Measurements from ENCODE around the gene RUVBL2. TPM values are rescaled to one million over a fixed set of nuclear protein-coding genes. Genes with fewer than 3 reads are reported as not detected.
"Not testable (repeated sequence)": the region's sequence is repeated elsewhere in the genome, so short reads cannot be mapped to it uniquely, and the experiment has no call there.

The RUVBL2 gene
- total RNA-seq, 1 experiment from 2014 or later: 130 TPM

- H3K79me1 ChIP-seq (ENCODE audit: insufficient read depth, low read depth, low read length, poor library complexity, severe bottlenecking); H2BK120ac ChIP-seq (ENCODE audit: low read depth, low read length, poor library complexity, severe bottlenecking); H4K91ac ChIP-seq (ENCODE audit: insufficient read length, low read depth, low read length); H3K56ac ChIP-seq (ENCODE audit: insufficient read length, low read depth, low read length); H2BK20ac ChIP-seq (ENCODE audit: low read depth, low read length, poor library complexity, severe bottlenecking); H4K8ac ChIP-seq (replicated peaks; ENCODE audit: insufficient read length, low read depth, low read length); H4K5ac ChIP-seq (ENCODE audit: insufficient read length, low read depth, low read length); DNase-seq; H3K27ac ChIP-seq (ENCODE audit: insufficient read length, low read depth, low read length); H3K18ac ChIP-seq (ENCODE audit: insufficient read length, low read depth, low read length); H2BK12ac ChIP-seq (ENCODE audit: insufficient read length, low read depth, low read length); H3K27ac Mint-ChIP-seq; H2BK5ac ChIP-seq (ENCODE audit: insufficient read length, low read length); H3T11ph ChIP-seq (ENCODE audit: low read length); H3K9me3 Mint-ChIP-seq; H3K9ac ChIP-seq (ENCODE audit: extremely low read depth, insufficient read length, low read length); H2BK15ac ChIP-seq (ENCODE audit: low read depth, low read length); H3K9me3 ChIP-seq (ENCODE audit: control insufficient read depth, low read depth, low read length); H3K14ac ChIP-seq (ENCODE audit: insufficient read depth, low read length); H3K4me2 ChIP-seq (ENCODE audit: insufficient read depth, insufficient read length, low read length); H3K4ac ChIP-seq (ENCODE audit: low read depth, low read length); H2AFZ ChIP-seq (ENCODE audit: low read length); H2AK5ac ChIP-seq (ENCODE audit: insufficient read length, low read length); H3K79me2 ChIP-seq (ENCODE audit: insufficient read depth, low read length); H4K20me1 ChIP-seq (ENCODE audit: control insufficient read depth, insufficient read depth, insufficient read length); H3K36me3 Mint-ChIP-seq (ENCODE audit: insufficient read depth in 1 of 3, low read depth in 3 of 3); H3K4me3 Mint-ChIP-seq; H3K23ac ChIP-seq (ENCODE audit: insufficient read length, low read depth, low read length); H3K4me1 ChIP-seq (ENCODE audit: insufficient read depth, low read length); H3K27me3 ChIP-seq (ENCODE audit: insufficient read depth, low read length); H3K23me2 ChIP-seq (ENCODE audit: insufficient read length, low read depth, low read length, poor library complexity, severe bottlenecking): not testable (repeated sequence)
- no CpG with 5 or more reads among the region's 4 CpGs for WGBS (ENCODE audit: extremely low coverage, insufficient read length, low lambda C conversion rate)
- peaks cover 0 to 14% of the 10 kb centered on the region in 2 experiments; a peak in 2 of 4 replicates for H3K4me1 Mint-ChIP-seq
- peaks cover 36% of the 10 kb centered on the region for H3K27me3 Mint-ChIP-seq (ENCODE audit: low read depth)
Measured at GRCh38 chr19:49049834-49050233, 56.1 kb downstream of the RUVBL2 start.

- not testable (repeated sequence) for H3K9me3 ChIP-seq (ENCODE audit: control insufficient read depth, low read depth, low read length); H2BK12ac ChIP-seq (ENCODE audit: insufficient read length, low read depth, low read length); DNase-seq; H3K36me3 Mint-ChIP-seq (ENCODE audit: insufficient read depth in 1 of 3, low read depth in 3 of 3); H2BK5ac ChIP-seq (ENCODE audit: insufficient read length, low read length); H3K9me3 Mint-ChIP-seq; H2BK15ac ChIP-seq (ENCODE audit: low read depth, low read length); H3K14ac ChIP-seq (ENCODE audit: insufficient read depth, low read length); H3K23ac ChIP-seq (ENCODE audit: insufficient read length, low read depth, low read length); H2BK20ac ChIP-seq (ENCODE audit: low read depth, low read length, poor library complexity, severe bottlenecking); H4K91ac ChIP-seq (ENCODE audit: insufficient read length, low read depth, low read length); H3K4me3 Mint-ChIP-seq; H3K56ac ChIP-seq (ENCODE audit: insufficient read length, low read depth, low read length); H3K9ac ChIP-seq (ENCODE audit: extremely low read depth, insufficient read length, low read length); H3T11ph ChIP-seq (ENCODE audit: low read length); H2BK120ac ChIP-seq (ENCODE audit: low read depth, low read length, poor library complexity, severe bottlenecking); H3K4me2 ChIP-seq (ENCODE audit: insufficient read depth, insufficient read length, low read length); H3K4ac ChIP-seq (ENCODE audit: low read depth, low read length); H3K4me1 ChIP-seq (ENCODE audit: insufficient read depth, low read length); H4K5ac ChIP-seq (ENCODE audit: insufficient read length, low read depth, low read length); H4K20me1 ChIP-seq (ENCODE audit: control insufficient read depth, insufficient read depth, insufficient read length); H3K79me1 ChIP-seq (ENCODE audit: insufficient read depth, low read depth, low read length, poor library complexity, severe bottlenecking); H2AFZ ChIP-seq (ENCODE audit: low read length); H3K27ac Mint-ChIP-seq; H3K27me3 ChIP-seq (ENCODE audit: insufficient read depth, low read length); H3K23me2 ChIP-seq (ENCODE audit: insufficient read length, low read depth, low read length, poor library complexity, severe bottlenecking); H2AK5ac ChIP-seq (ENCODE audit: insufficient read length, low read length); H3K79me2 ChIP-seq (ENCODE audit: insufficient read depth, low read length); H3K18ac ChIP-seq (ENCODE audit: insufficient read length, low read depth, low read length); H3K27ac ChIP-seq (ENCODE audit: insufficient read length, low read depth, low read length); H4K8ac ChIP-seq (replicated peaks; ENCODE audit: insufficient read length, low read depth, low read length)
- Mint-ChIP-seq H3K27me3 (ENCODE audit: low read depth) (peaks cover 39% of the 10 kb centered on the region), H3K4me1 (peaks cover 0 to 14% of the 10 kb centered on the region in 2 experiments; a peak in 2 of 4 replicates)
- no CpG with 5 or more reads among the region's 24 CpGs for whole genome bisulfite sequencing (ENCODE audit: extremely low coverage, insufficient read length, low lambda C conversion rate)
Measured at GRCh38 chr19:49050376-49051033, 56.8 kb downstream of the RUVBL2 start.

All from H9 (cell line).